CD14-positive monocyte (primary cell): ENCODE measurements around the gene AFF3. TPM values are rescaled to one million over a fixed set of nuclear protein-coding genes. Genes with fewer than 3 reads are reported as not detected.

ENCODE experiments used
- DNase-seq, 3 donors: peaks; one replicate each; pipeline ENCODE4 v3.0.0-alpha.2; 2011 to 2022
- H2AFZ ChIP-seq: 2 replicates; pipeline ENCODE4 v1.6.0; 2012; ENCODE audit warnings: mild to moderate bottlenecking, low read depth, low read length, inconsistent platforms; ENCODE audit not compliant: insufficient read depth, poor library complexity, severe bottlenecking
- H3K27ac ChIP-seq, 2 donors: 1 replicate in 1 of 2; 2 replicates in 1 of 2; pipeline ENCODE4 v1.5.1; 2012 to 2013; ENCODE audit warnings: low read length in 2 of 2, control low read depth in 1 of 2, inconsistent platforms in 1 of 2, low read depth in 1 of 2, mild to moderate bottlenecking in 1 of 2
- H3K27me3 ChIP-seq, 2 donors: one replicate each; pipeline versions ENCODE4 v1.6.0 to v1.6.1; 2011 to 2013; ENCODE audit warnings: low read length in 2 of 2; ENCODE audit not compliant: control insufficient read depth in 2 of 2, insufficient read depth in 2 of 2
- H3K36me3 ChIP-seq, 2 donors: replicated peaks in 1 of 2; 1 replicate in 1 of 2; 2 replicates in 1 of 2; pipeline versions ENCODE4 v1.5.1 to v1.6.1; 2012 to 2013; ENCODE audit warnings: low read length in 2 of 2, control low read depth in 1 of 2, inconsistent platforms in 1 of 2, mild to moderate bottlenecking in 1 of 2; ENCODE audit not compliant: insufficient read depth in 2 of 2, control insufficient read depth in 1 of 2
- H3K4me1 ChIP-seq, 2 donors: 1 replicate in 1 of 2; 2 replicates in 1 of 2; pipeline versions ENCODE4 v1.5.1 to v1.6.1; 2012 to 2013; ENCODE audit warnings: low read length in 2 of 2, control low read depth in 1 of 2, inconsistent platforms in 1 of 2, mild to moderate bottlenecking in 1 of 2, moderate library complexity in 1 of 2; ENCODE audit not compliant: insufficient read depth in 2 of 2, control insufficient read depth in 1 of 2
- H3K4me2 ChIP-seq: replicated peaks from 2 replicates; pipeline ENCODE3; 2012; ENCODE audit warnings: low read length, moderate library complexity, mild to moderate bottlenecking; ENCODE audit not compliant: poor library complexity, severe bottlenecking; ENCODE audit errors: extremely low read depth
- H3K4me3 ChIP-seq, 3 experiments: fragments of 200-600 bp in 1 of 3; sonication (generic) in 1 of 3; replicated peaks in 1 of 3; 1 replicate in 2 of 3; 2 replicates in 1 of 3; pipeline ENCODE4 v1.5.1; 2011 to 2013; ENCODE audit warnings: low read length in 3 of 3, mild to moderate bottlenecking in 3 of 3, control low read depth in 2 of 3, low read depth in 2 of 3, inconsistent platforms in 1 of 3, moderate library complexity in 1 of 3
- H3K79me2 ChIP-seq: 2 replicates; pipeline ENCODE4 v1.6.0; 2012; ENCODE audit warnings: mild to moderate bottlenecking, control low read depth, inconsistent platforms, low read length, moderate library complexity; ENCODE audit not compliant: insufficient read depth
- H3K9ac ChIP-seq: 2 replicates; pipeline ENCODE4 v1.6.0; 2017; ENCODE audit warnings: low read length, mild to moderate bottlenecking; ENCODE audit not compliant: insufficient read depth, poor library complexity, severe bottlenecking
- H3K9me3 ChIP-seq, 2 donors: replicated peaks in 1 of 2; 1 replicate in 1 of 2; 2 replicates in 1 of 2; pipeline versions ENCODE4 v1.5.1 to v1.6.1; 2012 to 2013; ENCODE audit warnings: low read length in 2 of 2, control low read depth in 1 of 2; ENCODE audit not compliant: control insufficient read depth in 1 of 2, insufficient read depth in 1 of 2
- H4K20me1 ChIP-seq: 2 replicates; pipeline ENCODE4 v1.6.0; 2012; ENCODE audit warnings: mild to moderate bottlenecking, low read length, control low read depth, moderate library complexity; ENCODE audit not compliant: insufficient read depth
- H3K27ac Mint-ChIP-seq, 7 donors: one replicate each; pipeline ENCODE4 v1.8.0; 2020; ENCODE audit warnings: mild to moderate bottlenecking in 7 of 7, mixed read lengths in 7 of 7, moderate library complexity in 6 of 7, inconsistent platforms in 2 of 7
- H3K27me3 Mint-ChIP-seq, 3 donors: one replicate each; pipeline ENCODE4 v1.8.0; 2021 to 2022; ENCODE audit warnings: low read depth in 3 of 3, mild to moderate bottlenecking in 3 of 3, mixed read lengths in 3 of 3, moderate library complexity in 3 of 3, inconsistent platforms in 1 of 3
- H3K36me3 Mint-ChIP-seq, 2 donors: one replicate each; pipeline ENCODE4 v1.8.0; 2020; ENCODE audit warnings: mixed read lengths in 2 of 2, inconsistent platforms in 1 of 2, mild to moderate bottlenecking in 1 of 2
- H3K4me1 Mint-ChIP-seq: one replicate; pipeline ENCODE4 v1.8.0; 2020; ENCODE audit warnings: mild to moderate bottlenecking, mixed read lengths
- H3K4me3 Mint-ChIP-seq, 2 donors: one replicate each; pipeline ENCODE4 v1.8.0; 2020; ENCODE audit warnings: mild to moderate bottlenecking in 2 of 2, mixed read lengths in 2 of 2, moderate library complexity in 1 of 2
- H3K9me3 Mint-ChIP-seq, 7 donors: one replicate each; pipeline ENCODE4 v1.8.0; 2020 to 2022; ENCODE audit warnings: mixed read lengths in 7 of 7, mild to moderate bottlenecking in 6 of 7, moderate library complexity in 6 of 7, inconsistent platforms in 2 of 7
- WGBS: methylation state at CpG from one replicate; pipeline ENCODE4 v1.1.5; 2013; ENCODE audit warnings: missing lambda C conversion rate; ENCODE audit not compliant: insufficient coverage; 5-methylcytosine and 5-hydroxymethylcytosine counted together
- intact Hi-C, 2 donors: fragments of 100-400 bp; cut with micrococcal nuclease; formaldehyde crosslinking; loops; one replicate each; pipeline versions ENCODE4 v1.15.0 to v1.15.1; 2023
- polyA plus RNA-seq, 3 donors: library from polyadenylated mRNA; depleted of rRNA in 1 of 3; unstranded in 2 of 3; stranded (reverse) in 1 of 3; fragments of 300-500 nt in 2 of 3; fragments of >200 nt in 1 of 3; fragmentation: Illumina TruSeq in 2 of 3; gene quantifications; 1 replicate in 2 of 3; 2 replicates in 1 of 3; pipeline ENCODE4 v1.2.3, GENCODE V29; 2012 to 2021
- TF ChIP-seq, protein P1 (sequence below): fragments of 200-600 bp; IDR thresholded peaks from one replicate; pipeline ENCODE4 v1.8.0; 2022; ENCODE audit warnings: antibody characterized with exemption, mild to moderate bottlenecking

AFF3 gene
- polyA plus RNA-seq, 3 donors, result 0.17 to 4.1 (median 0.49) TPM

DNA sequence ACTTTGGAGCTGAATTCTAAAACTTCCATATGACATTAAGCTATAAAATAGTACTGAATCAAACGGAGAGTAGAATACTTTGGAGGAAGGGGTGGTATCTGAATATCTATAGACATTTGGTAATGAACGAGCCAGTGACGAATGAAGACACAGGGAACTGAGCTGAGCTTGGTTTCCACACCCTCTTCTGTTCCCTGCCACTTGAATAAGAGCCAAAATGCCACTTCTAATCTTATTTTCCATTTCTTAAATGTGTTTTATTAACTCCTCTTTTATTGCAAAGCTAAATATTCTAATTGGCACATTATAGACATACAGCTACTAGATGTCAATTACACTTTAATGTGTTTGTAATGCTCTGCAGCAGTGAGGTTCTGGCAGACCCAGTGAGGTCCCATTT lies 76.1 kb downstream of the AFF3 start:
- Histone ChIP-seq H3K9ac (no peak overlapping the region), H3K4me3 (no peak overlapping the region), H3K27me3 (no peaks in the 10 kb centered on the region), H3K79me2 (no peaks in the 10 kb centered on the region), H3K4me2 (no peak overlapping the region), H3K9me3 (peaks cover 0 to 13% of the 10 kb centered on the region in 2 donors), H4K20me1 (no peaks in the 10 kb centered on the region), H2AFZ (peak overlapping the region; percentile 44), H3K36me3 (no peaks in the 10 kb centered on the region), H3K4me1 (peaks cover 5 to 26% of the 10 kb centered on the region in 2 donors), H3K27ac (no peak overlapping the region)
- H3K27ac Mint-ChIP-seq, result no peak overlapping the region
- intact Hi-C loops, result no loop called here
- DNase-seq, result no peak
- H3K9me3 Mint-ChIP-seq, result peaks cover 5 to 20% (median 10%) of the 10 kb centered on the region in 7 donors
- no peak overlapping the region for H3K4me3 Mint-ChIP-seq
- peaks cover 27% of the 10 kb centered on the region for H3K4me1 Mint-ChIP-seq
- 10% methylated on average over 2 of the region's 3 CpGs for WGBS
- peaks cover 8 to 18% of the 10 kb centered on the region in 2 donors for H3K36me3 Mint-ChIP-seq
- H3K27me3 Mint-ChIP-seq, result no peaks in the 10 kb centered on the region
- TF ChIP-seq, protein P1, sequence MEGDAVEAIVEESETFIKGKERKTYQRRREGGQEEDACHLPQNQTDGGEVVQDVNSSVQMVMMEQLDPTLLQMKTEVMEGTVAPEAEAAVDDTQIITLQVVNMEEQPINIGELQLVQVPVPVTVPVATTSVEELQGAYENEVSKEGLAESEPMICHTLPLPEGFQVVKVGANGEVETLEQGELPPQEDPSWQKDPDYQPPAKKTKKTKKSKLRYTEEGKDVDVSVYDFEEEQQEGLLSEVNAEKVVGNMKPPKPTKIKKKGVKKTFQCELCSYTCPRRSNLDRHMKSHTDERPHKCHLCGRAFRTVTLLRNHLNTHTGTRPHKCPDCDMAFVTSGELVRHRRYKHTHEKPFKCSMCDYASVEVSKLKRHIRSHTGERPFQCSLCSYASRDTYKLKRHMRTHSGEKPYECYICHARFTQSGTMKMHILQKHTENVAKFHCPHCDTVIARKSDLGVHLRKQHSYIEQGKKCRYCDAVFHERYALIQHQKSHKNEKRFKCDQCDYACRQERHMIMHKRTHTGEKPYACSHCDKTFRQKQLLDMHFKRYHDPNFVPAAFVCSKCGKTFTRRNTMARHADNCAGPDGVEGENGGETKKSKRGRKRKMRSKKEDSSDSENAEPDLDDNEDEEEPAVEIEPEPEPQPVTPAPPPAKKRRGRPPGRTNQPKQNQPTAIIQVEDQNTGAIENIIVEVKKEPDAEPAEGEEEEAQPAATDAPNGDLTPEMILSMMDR, result no peak

DNA sequence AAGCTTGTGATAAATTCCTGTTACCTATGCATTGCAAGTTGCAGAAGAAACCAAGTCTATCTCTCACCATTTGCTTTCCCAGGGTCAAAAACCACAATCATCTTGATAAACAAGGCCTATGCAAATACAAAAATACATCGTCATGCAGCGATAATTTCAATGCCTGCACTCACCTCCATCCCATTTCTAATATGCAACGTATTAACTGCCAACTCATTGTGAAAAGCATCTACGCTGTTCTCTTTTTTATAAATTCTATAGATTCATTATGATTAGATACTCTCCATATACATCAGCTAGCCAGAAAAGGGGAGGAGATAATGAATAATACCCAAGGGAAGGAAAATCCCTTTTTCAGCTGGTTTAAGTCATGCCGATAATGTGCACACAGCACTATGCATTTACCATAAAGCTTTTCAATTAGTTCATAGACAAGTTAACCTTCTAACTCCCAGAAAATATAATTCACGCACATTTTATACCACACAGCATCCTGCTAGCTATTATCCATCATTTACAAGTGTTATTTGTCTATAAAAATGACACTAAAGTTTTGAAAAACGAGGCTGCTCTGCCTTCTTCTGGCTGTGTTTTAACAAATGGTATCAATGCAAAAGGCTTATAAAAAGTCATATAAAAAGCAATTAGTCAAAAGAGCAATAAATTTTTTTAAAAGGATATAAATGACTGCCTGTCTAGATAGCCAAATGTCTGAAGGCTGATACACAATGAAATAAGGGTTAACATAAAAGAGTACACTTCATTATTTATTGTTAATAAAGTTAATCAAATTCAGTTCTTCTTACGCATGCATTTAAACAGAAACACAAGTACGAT lies 77.6 kb downstream of the AFF3 start:
- H3K4me1 ChIP-seq, result peaks cover 0 to 13% of the 10 kb centered on the region in 2 donors
- no peak overlapping the region for H3K27ac ChIP-seq
- DNase-seq, result no peak
- H3K4me3 ChIP-seq, result no peak overlapping the region
- no peak overlapping the region for H3K27ac Mint-ChIP-seq
- H3K4me1 Mint-ChIP-seq, result peaks cover 17% of the 10 kb centered on the region
- peaks cover 8 to 25% of the 10 kb centered on the region in 2 donors for H3K36me3 Mint-ChIP-seq
- no peaks in the 10 kb centered on the region for H3K27me3 Mint-ChIP-seq
- peaks cover 5 to 20% (median 10%) of the 10 kb centered on the region in 7 donors for H3K9me3 Mint-ChIP-seq
- peaks cover 0 to 13% of the 10 kb centered on the region in 2 donors for H3K9me3 ChIP-seq
- no peaks in the 10 kb centered on the region for H3K36me3 ChIP-seq
- 100% methylated on average over 3 of the region's 9 CpGs for WGBS
- no peak overlapping the region for H3K9ac ChIP-seq
- H3K4me3 Mint-ChIP-seq, result no peak overlapping the region
- no peak overlapping the region for H3K4me2 ChIP-seq
- no peaks in the 10 kb centered on the region for H3K79me2 ChIP-seq
- TF ChIP-seq, protein P1, result no peak
- no peaks in the 10 kb centered on the region for H3K27me3 ChIP-seq
- no peaks in the 10 kb centered on the region for H4K20me1 ChIP-seq
- intact Hi-C loops, result no loop called here
- no peak overlapping the region for H2AFZ ChIP-seq
